Loucy (cell line): ENCODE data around the gene PIK3R1.
A peak's percentile ranks its signal among the peaks of the same experiment; 100 is the strongest.

ENCODE experiments used
- H2AFZ ChIP-seq: fragments of 200-600 bp; sonication (generic); 2 replicates; pipeline ENCODE4 v1.6.0; 2016; ENCODE audit warnings: antibody characterized with exemption, mild to moderate bottlenecking, low read length, moderate library complexity
- H3F3A ChIP-seq: fragments of 200-600 bp; 2 replicates; pipeline ENCODE4 v1.6.0; 2016; ENCODE audit warnings: antibody characterized with exemption, low read depth, mild to moderate bottlenecking
- H3K27me3 ChIP-seq: fragments of 200-600 bp; sonication (generic); 2 replicates; pipeline ENCODE4 v1.6.1; 2014; ENCODE audit warnings: low read length, mild to moderate bottlenecking; ENCODE audit not compliant: insufficient read depth, poor library complexity, severe bottlenecking
- H3K36me3 ChIP-seq: fragments of 200-600 bp; sonication (generic); 2 replicates; pipeline ENCODE4 v1.6.1; 2016; ENCODE audit warnings: low read length; ENCODE audit not compliant: insufficient read depth
- H3K4me1 ChIP-seq: fragments of 200-600 bp; sonication (generic); 2 replicates; pipeline ENCODE4 v1.5.1; 2014; ENCODE audit warnings: low read length, mild to moderate bottlenecking; ENCODE audit not compliant: insufficient read depth, poor library complexity, severe bottlenecking
- H3K4me2 ChIP-seq: fragments of 200-600 bp; sonication (generic); 2 replicates; pipeline ENCODE4 v1.6.0; 2014; ENCODE audit warnings: antibody characterized with exemption, low read length, low read depth, mild to moderate bottlenecking; ENCODE audit not compliant: poor library complexity, severe bottlenecking
- H3K4me3 ChIP-seq: fragments of 200-600 bp; sonication (generic); 2 replicates; pipeline ENCODE4 v1.5.1; 2014; ENCODE audit warnings: low read length, mild to moderate bottlenecking, mixed read lengths; ENCODE audit not compliant: poor library complexity, severe bottlenecking
- H3K79me2 ChIP-seq: fragments of 200-600 bp; sonication (generic); 2 replicates; pipeline ENCODE4 v1.6.1; 2014; ENCODE audit warnings: low read length; ENCODE audit not compliant: insufficient read depth
- H3K9ac ChIP-seq: fragments of 200-600 bp; sonication (generic); 2 replicates; pipeline ENCODE4 v1.6.0; 2014; ENCODE audit warnings: mild to moderate bottlenecking, low read depth, low read length, moderate library complexity; ENCODE audit not compliant: poor library complexity, severe bottlenecking
- H3K9me2 ChIP-seq: fragments of 200-600 bp; sonication (generic); replicated peaks from 2 replicates; pipeline ENCODE4 v1.6.1; 2016; ENCODE audit warnings: low read depth, low read length, mixed read lengths
- H3K9me3 ChIP-seq: fragments of 200-600 bp; sonication (generic); 2 replicates; pipeline ENCODE4 v1.6.1; 2014; ENCODE audit warnings: mild to moderate bottlenecking, antibody characterized with exemption, low read length, low read depth; ENCODE audit not compliant: insufficient read depth
- H4K20me1 ChIP-seq: fragments of 200-600 bp; sonication (generic); 2 replicates; pipeline ENCODE4 v1.6.0; 2014; ENCODE audit warnings: antibody characterized with exemption, low read length, mild to moderate bottlenecking; ENCODE audit not compliant: insufficient read depth, poor library complexity, severe bottlenecking
- EZH2phosphoT487 ChIP-seq: fragments of 200-600 bp; IDR thresholded peaks from 2 replicates; pipeline ENCODE4 v1.6.1; 2018; ENCODE audit warnings: antibody characterized with exemption, mild to moderate bottlenecking, moderate library complexity, borderline replicate concordance
- TF ChIP-seq, protein P1 (sequence below): fragments of 200-600 bp; sonication (generic); conservative IDR thresholded peaks from 2 replicates; pipeline ENCODE4 v1.5.1; 2014; ENCODE audit warnings: mild to moderate bottlenecking, antibody characterized with exemption, low read length

The PIK3R1 gene

DNA sequence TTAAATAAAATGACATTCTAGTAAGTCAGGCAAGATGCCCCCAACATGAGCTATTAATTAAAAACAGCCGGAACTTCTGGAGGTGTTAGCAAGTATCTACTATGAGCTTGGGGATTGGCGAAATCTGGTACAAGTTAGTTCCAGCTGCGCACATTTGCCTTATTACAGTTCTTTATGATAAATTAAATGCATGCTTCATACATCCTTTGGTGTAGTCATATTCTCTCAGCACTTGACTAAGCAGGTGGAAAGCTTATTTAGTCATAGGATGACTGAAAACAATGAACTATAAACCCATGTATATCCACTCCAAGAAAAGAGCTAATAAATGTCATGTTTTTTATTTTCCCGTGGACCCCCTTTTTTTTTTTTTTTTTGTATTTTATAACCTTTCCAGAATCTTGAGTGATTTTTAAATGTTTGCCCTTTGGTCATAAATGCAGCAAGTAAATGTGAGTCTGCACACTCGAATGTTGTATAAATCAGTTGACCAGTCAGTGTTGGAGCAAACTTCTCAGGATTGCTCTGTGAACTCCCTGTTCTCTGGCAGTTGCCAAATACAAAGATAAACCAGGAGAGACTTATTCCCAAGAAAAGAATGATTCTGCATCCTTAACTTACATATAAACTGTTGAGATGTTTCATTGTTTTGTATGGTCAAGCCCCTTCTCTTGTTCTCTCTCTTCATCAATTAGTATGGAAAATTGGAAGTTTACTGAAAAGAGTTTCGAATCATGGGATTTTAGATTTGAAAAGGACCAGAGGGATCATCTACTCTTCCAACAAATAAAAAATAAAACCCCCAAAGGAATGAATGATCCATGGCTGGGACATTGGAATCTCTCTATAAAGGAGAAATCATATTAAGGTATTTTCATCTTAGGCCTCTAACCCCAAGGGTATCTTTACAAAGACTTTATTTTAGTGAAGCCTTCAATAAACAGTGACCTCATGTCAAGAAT lies 38.3 kb downstream of the PIK3R1 start:
- Histone ChIP-seq H3K27me3 (no peaks in the 10 kb centered on the region), H2AFZ (no peak overlapping the region), H4K20me1 (peaks cover 13% of the 10 kb centered on the region), H3K9ac (peak overlapping the region; percentile 75), H3K4me3 (peak overlapping the region; percentile 70), H3K4me2 (peak overlapping the region; percentile 77), H3K36me3 (peaks cover 8% of the 10 kb centered on the region; the same call in 1 of the 2 replicates), H3K9me3 (no peaks in the 10 kb centered on the region), H3F3A (peaks cover 15% of the 10 kb centered on the region), H3K79me2 (peaks cover 89% of the 10 kb centered on the region), H3K9me2 (no peaks in the 10 kb centered on the region), H3K4me1 (peaks cover 93% of the 10 kb centered on the region)
- TF ChIP-seq, protein P1, sequence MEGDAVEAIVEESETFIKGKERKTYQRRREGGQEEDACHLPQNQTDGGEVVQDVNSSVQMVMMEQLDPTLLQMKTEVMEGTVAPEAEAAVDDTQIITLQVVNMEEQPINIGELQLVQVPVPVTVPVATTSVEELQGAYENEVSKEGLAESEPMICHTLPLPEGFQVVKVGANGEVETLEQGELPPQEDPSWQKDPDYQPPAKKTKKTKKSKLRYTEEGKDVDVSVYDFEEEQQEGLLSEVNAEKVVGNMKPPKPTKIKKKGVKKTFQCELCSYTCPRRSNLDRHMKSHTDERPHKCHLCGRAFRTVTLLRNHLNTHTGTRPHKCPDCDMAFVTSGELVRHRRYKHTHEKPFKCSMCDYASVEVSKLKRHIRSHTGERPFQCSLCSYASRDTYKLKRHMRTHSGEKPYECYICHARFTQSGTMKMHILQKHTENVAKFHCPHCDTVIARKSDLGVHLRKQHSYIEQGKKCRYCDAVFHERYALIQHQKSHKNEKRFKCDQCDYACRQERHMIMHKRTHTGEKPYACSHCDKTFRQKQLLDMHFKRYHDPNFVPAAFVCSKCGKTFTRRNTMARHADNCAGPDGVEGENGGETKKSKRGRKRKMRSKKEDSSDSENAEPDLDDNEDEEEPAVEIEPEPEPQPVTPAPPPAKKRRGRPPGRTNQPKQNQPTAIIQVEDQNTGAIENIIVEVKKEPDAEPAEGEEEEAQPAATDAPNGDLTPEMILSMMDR: no peak
- no peak for TF ChIP-seq EZH2phosphoT487

DNA sequence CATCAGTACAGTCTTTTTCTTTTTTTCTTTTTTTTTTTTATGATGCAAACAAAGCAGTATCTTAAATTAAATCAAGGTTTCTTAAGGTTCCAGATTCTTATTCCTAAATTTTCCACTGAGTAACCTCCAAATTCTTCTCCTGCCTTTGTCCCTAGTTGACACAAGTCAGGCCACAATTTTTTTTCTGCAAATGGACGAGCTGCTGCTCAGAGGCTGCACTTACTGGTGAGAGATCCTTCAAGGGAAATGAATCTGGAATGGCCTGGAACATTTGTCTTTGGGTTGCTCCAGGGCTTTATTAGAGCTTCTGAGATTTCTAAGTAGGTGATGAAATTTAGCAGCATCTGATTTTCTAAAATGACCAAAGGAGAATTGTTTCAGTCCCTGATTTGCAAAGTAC lies 39.3 kb downstream of the PIK3R1 start:
- Histone ChIP-seq H3K9me2 (no peaks in the 10 kb centered on the region), H3K4me1 (peaks cover 92% of the 10 kb centered on the region), H3K36me3 (peaks cover 17% of the 10 kb centered on the region; the same call in 1 of the 2 replicates), H4K20me1 (peaks cover 16% of the 10 kb centered on the region), H3F3A (peaks cover 15% of the 10 kb centered on the region), H3K27me3 (no peaks in the 10 kb centered on the region), H3K9ac (peak overlapping the region; percentile 75), H2AFZ (no peak overlapping the region), H3K79me2 (peaks cover 89% of the 10 kb centered on the region), H3K4me2 (peak overlapping the region; percentile 77), H3K9me3 (no peaks in the 10 kb centered on the region), H3K4me3 (peak overlapping the region; percentile 70)
- TF ChIP-seq, protein P1: no peak
- TF ChIP-seq EZH2phosphoT487: no peak

DNA sequence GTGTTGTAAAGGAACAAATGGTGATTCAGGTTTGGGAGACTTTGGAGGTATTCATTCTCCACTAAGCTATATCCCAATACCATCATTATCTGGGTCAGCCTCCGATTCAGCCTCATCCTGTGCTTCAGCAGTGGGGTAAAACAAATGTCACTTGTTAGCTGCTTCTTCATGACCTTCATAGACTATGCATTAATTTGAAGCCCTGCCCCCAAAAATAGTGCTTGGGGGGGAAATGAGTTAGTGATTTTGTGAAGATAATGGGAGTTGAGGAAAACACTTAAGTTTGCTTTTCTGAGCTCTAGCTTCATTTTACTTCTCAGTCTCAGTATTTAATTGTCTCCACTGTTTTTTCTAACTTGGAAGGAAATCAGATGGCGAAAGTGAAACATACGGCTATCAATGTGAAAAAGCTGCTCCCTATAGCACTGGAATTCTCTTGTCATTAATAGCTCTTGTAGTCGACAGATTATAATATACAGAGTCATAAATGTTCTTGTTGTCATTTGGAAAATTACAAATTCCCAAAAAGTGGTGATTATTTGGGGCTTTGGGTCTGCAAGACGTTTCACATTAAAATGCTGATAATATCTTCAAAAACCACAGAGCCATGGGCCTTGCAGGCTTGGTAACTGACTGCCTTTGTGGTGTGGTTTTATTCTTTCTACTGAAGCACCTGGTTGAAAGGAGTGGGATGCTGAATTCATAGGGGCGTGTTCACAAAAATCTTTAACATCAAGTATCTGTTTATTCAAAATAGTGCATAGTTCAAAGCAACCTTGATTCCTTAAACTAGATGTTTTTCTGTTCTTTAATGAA lies 40.0 kb downstream of the PIK3R1 start:
- H3K4me2 ChIP-seq: peak overlapping the region; percentile 77
- peaks cover 89% of the 10 kb centered on the region for H3K79me2 ChIP-seq
- H3K9me3 ChIP-seq: no peaks in the 10 kb centered on the region
- TF ChIP-seq, protein P1: no peak
- no peak for TF ChIP-seq EZH2phosphoT487
- no peaks in the 10 kb centered on the region for H3K27me3 ChIP-seq
- peaks cover 22% of the 10 kb centered on the region; the same call in 1 of the 2 replicates for H3K36me3 ChIP-seq
- H3K9ac ChIP-seq: peak overlapping the region; percentile 75
- H3K4me1 ChIP-seq: peaks cover 92% of the 10 kb centered on the region
- H4K20me1 ChIP-seq: peaks cover 16% of the 10 kb centered on the region
- peak overlapping the region; percentile 70 for H3K4me3 ChIP-seq
- peaks cover 15% of the 10 kb centered on the region for H3F3A ChIP-seq
- H3K9me2 ChIP-seq: no peaks in the 10 kb centered on the region
- H2AFZ ChIP-seq: no peak overlapping the region
